ENCODE data around the gene CCDC106.

- TF ChIP-seq, protein P1, sequence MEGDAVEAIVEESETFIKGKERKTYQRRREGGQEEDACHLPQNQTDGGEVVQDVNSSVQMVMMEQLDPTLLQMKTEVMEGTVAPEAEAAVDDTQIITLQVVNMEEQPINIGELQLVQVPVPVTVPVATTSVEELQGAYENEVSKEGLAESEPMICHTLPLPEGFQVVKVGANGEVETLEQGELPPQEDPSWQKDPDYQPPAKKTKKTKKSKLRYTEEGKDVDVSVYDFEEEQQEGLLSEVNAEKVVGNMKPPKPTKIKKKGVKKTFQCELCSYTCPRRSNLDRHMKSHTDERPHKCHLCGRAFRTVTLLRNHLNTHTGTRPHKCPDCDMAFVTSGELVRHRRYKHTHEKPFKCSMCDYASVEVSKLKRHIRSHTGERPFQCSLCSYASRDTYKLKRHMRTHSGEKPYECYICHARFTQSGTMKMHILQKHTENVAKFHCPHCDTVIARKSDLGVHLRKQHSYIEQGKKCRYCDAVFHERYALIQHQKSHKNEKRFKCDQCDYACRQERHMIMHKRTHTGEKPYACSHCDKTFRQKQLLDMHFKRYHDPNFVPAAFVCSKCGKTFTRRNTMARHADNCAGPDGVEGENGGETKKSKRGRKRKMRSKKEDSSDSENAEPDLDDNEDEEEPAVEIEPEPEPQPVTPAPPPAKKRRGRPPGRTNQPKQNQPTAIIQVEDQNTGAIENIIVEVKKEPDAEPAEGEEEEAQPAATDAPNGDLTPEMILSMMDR (IDR thresholded peaks at IDR 0.05): no peak
- TF ChIP-seq POLR2AphosphoS5 (IDR thresholded peaks at IDR 0.05; ENCODE audit: low read depth, low read length) (no peak), TCF7L2 (IDR thresholded peaks at IDR 0.05; ENCODE audit: low read depth, low read length) (no peak), SIN3A (IDR thresholded peaks at IDR 0.05; ENCODE audit: borderline replicate concordance, insufficient read depth, low read depth, low read length) (no peak)
These were observed 24.4 kb downstream of the CCDC106 start for GRCh38 chr19:55672418-55672817.
